ENCODE results near the gene MTHFS. TPM values are rescaled to one million over a fixed set of nuclear protein-coding genes. Genes with fewer than 3 reads are reported as not detected.

MTHFS gene
- total and polyA plus RNA-seq, 2 donors (not counting 3 experiments of a cell fraction or from before 2014, with no cell fraction given), result 9.3 to 15.7 TPM

Small RNA genes within 50 kb of the gene (small RNA-seq; reads per million reads assigned to genes)
- not detected for gene RNU6-667P (ENCODE audit: insufficient read depth, insufficient read length, low read depth, low replicate concordance)

Other genes with a start within 250 kb of the MTHFS start
- gene BCL2A1, start 74.2 kb upstream of the MTHFS start, total RNA-seq, result not detected in 2 replicates
- gene BCL2A1, start 74.2 kb upstream of the MTHFS start, polyA plus RNA-seq, result not detected in 2 replicates
- gene ZFAND6, start 162.7 kb upstream of the MTHFS start, total RNA-seq, result 50.3 and 53.0 TPM in 2 replicates
- gene ZFAND6, start 162.7 kb upstream of the MTHFS start, polyA plus RNA-seq, result 97.9 and 98.9 TPM in 2 replicates

Data from endothelial cell of umbilical vein (primary cell).